GM18870 (cell line): ENCODE measurements around the gene KLHL25.

Experiments
- ATAC-seq: cut with Tn5 transposase; IDR thresholded peaks from one replicate; pipeline ENCODE4 v1.9.1; 2021; ENCODE audit warnings: moderate library complexity; ENCODE audit not compliant: unreplicated experiment

The KLHL25 gene

DNA sequence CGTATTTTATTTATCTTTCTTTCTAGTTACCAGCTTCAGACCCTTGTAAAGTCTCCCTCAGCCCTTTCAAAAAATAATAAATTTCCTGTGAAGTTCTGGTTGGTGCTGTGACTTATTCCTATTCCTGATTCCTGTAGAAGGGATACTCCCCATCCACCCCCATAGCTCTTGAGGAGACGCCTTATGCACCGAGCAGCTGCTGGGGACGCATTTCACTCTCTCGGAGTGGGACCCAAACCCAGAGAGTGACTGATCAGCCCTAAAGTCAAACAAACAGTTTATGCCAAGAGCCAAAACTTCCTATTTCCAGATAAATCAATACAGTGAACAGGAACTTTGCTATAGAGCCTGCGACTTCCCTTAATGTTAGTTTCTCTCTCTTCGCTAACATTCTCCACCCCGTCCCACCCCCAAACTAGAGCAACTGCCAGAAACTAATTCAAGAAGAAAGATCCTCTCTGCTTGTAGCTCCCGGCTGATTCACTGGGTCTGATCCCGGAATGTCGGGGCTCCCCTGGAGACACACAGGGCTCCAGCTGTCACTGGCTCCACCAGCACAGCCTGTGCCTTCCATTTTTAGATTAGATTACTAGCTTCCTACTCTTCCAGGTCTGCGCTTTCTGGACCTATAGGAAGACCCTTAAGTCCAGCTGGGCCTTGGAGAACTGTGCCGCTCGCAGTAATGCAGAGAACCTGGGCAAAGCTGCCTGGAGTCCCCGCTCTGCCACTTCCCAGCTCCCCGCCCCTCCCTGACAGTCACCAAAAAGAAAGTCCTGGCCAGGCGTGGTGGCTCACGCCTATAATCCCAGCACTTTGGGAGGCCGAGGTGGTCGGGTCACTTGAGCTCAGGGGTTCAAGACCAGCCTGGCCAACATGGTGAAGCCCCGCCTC is 45.2 kb downstream of the KLHL25 start:
- no peak for ATAC-seq

DNA sequence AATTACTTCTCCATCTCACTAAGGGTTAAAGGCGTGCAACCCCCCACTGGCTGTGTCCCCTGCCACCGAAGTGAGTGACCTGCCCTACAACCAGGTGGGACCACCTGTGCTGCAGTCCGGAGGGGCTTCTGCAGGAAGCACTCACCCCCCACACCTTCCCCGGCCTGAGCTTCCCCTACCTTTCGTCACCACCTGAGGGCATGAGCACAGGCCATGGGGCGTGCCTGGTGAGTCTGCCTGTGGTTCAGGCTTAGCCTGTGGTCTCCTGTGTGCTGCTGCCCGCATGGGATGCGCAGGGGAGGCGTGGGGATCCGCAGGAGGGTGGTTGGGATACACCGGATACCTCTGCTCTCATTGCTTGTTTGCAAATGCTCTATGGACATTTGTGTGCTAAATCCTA is 46.0 kb downstream of the KLHL25 start:
- ATAC-seq, result no peak

DNA sequence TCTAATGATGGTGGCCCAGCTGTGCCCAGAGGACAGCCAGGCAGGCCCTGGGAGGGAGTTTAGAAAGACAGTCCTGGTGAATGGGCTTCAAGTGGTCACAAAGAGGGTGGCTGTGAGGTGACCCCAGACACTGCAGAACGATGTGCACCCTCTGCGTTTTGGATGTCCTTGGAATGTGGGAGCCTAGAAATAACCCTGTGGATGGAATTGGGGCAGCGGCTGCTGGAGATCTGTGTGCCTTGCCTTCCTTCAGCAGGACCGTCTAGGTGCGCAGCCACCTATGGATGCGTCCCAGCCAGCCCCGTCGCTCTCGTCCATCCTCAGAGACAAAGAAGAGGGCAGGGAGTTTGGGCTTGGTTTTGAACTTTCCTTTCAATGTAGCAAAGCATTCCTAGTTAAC is 46.5 kb downstream of the KLHL25 start:
- no peak for ATAC-seq

DNA sequence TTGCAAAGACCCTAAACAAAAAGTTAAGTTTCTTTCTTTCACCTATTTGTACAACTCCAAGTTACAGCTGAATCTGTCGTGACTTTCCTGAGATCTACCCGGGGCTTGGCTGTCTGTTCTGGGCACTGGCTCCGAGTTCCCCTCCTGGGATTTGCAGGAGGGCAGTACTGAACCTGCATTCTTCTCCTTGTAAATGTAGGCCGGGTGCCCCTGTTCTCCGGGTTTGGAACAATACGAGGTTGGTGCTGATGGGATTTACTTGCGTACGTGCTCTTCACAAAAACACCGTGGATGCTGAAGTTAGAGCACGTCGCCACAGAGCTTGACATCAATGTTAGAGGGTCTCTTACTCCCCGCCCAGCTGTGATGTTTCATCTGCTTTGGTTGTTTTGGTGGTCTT is 48.1 kb downstream of the KLHL25 start:
- no peak for ATAC-seq

DNA sequence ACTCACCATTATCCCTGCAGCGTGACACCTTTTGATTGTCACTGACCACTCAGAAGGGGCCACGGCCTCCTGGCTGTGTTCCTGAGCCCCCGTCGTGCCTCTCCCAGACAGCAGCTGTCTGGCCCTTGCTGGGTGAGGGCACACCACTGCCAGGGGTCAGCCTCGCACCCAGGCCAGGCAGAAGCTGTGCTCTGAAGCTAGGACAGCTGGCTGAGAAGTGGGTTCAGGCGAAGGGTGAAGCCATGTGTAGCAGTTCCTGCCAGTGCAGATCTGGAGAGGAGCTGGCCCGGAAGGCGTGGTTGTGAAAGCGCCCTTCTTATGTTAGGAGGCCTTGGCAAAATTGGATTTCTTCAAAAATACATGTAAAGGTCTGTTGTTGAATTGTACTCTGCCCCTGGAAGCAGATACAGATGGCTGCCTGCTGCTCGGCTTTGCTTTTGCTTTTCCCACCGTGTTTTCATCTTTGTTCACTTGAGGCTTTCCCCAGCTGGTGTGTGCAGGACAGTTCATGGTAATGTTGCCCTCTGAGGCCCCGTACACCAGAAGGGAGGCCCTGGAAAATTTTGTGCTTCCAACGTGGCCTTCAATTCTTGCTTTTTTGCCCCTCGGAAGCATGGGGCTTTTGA is 49.1 kb downstream of the KLHL25 start:
- ATAC-seq, result no peak

DNA sequence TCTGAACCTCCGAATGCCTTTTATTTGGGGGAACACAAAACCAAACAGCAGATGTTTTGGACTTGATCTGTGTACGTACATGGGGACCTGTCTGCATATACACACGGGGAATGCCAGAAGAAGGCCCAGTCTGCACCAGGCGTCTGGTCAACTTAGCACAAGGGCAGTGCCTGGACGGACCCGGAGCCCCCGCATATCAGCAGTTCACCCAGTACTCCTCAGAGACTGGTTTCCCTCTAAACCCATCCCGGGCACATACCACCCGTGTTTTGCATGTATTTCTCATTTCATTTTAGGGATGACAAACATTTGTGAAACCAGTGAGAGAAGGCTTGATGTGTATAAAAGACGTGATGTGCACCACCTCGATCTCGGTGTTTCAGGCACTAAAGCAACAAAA is 49.7 kb downstream of the KLHL25 start:
- no peak for ATAC-seq

DNA sequence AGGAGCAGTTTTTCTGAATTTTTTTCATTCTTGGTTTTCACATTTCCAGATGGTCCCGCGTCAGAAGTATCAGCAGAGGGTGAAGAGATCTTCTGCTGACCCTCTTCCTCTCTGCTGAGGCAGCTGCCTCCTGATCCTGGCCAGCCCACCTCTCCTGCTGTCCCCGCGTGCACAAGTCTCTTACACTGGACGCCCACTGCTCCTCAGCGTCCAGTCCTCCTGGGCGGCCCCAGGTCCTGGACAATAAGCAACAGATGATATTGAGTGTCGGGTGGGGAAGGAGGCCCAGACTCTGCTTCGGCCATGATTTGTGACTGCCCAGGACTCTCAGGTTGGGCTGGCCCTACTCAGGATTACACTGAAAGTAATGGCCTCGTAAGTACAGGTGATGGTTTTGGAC is 50.1 kb downstream of the KLHL25 start:
- no peak for ATAC-seq

DNA sequence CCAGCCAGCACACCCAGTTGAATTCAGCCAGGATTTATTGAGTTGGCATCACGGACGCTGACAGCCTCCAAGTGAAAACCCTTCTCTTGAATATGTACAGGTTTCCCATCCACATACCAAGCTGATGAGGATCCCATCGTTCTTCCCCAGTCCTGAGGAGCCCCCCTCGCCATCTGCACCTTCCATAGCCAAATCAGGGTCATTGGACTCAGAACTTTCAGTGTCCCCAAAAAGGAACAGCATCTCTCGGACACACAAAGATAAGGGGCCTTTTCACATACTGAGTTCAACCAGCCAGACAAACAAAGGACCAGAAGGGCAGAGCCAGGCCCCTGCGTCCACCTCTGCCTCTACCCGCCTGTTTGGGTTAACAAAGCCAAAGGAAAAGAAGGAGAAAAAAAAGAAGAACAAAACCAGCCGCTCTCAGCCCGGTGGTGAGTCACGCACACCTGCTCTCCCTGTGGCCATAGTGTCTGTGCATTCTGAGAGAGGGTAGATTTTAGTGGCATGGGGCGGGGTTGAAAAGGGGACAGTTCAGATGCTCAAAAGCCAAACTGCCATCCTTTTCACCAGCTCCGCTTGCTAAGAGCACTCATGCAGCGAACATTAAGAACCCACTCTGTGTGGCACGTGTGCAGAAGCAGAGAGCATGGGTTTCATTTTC is 51.2 kb downstream of the KLHL25 start:
- ATAC-seq, result no peak

DNA sequence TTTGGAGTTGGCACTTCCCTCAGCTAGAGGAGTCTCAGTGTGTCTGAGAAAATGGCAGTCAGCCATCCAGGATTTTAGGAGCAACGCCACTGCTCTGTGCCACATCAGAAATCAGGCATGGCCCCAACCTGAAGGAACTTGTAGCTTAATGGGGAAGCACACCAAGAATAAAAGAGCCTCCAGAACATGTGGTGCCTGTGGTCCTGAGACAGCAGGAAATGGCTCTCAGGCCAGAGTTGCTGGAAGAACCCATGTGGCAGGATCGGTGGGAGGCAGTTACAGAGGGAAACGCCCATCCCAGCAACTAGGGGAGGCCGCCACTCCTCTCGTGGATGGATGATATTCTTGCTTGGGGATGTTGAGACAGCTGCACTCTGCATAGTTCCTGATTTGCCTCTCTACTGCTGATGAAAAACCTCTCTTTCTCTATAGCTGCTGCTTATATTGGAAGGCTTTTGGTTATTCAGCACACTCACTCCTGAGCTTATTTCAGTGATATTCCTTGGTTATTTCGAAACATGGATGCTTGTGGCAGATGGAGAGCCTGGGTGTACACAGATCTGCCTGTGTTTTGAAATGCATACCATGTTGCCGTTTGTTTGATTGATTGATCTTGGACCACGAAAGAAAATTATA is 52.4 kb downstream of the KLHL25 start:
- no peak for ATAC-seq

DNA sequence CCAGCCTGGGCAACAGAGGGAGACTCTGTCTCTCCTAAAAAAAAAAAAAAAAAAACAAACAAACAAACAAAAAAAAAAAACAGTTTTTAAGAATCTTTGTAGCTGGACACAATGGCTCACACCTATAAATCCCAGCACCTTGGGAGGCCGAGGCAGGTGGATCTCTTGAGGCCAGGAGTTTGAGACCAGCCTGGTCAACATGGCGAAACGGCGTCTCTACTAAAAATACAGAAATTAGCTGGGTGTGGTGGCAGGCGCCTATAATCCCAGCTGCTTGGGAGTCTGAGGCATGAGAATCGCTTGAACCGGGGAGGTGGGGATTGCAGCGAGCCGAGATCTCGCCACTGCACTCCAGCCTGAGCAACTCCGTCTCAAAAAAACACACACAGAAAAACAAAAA is 53.1 kb downstream of the KLHL25 start:
- ATAC-seq, result no peak

DNA sequence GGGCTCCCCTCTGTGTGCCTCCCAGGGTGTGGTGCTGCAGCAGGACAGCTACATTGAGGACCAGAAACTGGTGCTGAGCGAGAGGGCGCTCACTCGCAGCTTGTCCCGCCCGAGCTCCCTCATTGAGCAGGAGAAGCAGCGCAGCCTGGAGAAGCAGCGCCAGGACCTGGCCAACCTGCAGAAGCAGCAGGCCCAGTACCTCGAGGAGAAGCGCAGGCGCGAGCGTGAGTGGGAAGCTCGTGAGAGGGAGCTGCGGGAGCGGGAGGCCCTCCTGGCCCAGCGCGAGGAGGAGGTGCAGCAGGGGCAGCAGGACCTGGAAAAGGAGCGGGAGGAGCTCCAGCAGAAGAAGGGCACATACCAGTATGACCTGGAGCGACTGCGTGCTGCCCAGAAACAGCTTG is 53.7 kb downstream of the KLHL25 start:
- no peak for ATAC-seq

DNA sequence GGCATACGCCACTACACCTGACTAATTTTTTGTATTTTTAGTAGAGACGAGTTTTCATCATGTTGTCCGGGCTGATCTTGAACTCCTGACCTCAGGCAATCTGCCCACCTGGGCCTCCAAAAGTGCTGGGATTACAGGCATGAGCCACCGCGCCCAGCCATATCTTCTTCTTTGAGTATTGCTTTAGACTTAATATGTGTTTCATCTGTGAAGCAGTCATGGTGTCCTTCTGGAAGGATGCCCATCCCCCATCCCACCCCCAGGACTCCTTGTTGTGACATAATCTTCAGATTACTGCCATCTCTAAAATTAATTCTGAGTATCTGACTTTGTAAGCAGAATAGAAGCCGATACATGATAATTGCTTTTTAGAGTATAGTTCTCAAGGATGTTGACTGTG is 57.7 kb downstream of the KLHL25 start:
- no peak for ATAC-seq

DNA sequence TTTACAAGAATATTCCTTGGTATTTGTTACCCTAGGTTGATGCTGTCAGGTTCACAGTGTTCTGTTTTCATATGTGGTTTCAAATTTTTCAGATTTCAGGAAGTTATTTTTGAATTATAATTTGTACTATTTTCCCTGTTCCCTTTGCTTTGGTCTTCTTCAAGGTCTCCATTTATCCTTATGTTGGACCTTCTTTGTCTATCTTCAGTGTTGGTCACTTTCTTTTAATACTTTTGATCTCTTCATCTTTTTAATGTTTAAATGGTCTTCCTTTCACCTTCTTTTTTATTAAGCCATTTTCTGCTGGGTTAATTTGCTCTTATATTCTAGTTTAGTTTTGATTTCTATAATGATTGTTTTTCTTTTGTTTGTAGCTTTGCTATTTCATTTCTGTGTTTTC is 61.3 kb downstream of the KLHL25 start:
- no peak for ATAC-seq

DNA sequence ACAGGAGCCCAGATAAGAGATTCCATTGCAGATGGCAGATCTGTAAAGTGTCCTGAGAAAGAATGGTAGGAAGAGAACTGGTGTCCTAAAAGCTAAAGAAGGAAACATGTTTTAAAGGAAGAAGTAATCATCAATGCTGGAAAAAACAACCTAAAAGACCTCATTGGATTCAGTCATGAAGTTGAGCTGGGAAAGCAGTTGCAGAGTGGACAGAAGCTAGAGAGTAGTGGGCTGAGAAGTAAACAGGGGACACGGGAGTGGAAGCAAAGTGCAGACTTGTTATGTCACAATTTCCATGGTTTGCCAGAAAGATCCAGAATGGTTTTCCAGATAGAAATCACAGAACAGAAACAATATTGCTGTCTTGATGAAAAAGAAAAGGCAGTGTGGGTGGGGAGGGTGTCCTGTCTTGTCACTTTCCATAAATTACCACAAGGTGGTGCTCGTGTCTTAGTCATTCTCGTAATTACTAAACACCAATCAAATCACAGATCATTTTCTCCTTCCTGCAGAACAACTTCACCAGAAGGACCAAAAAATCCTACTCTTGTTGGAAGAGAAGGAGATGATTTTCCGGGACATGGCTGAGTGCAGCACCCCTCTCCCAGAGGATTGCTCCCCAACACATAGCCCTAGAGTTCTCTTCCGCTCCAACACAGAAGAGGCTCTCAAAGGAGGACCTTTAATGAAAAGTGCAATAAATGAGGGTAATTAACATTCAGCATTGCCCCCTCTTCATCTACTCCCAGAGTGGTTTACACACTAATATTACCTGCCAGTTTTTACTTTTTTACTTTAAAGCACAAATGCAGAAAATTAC is 64.5 kb downstream of the KLHL25 start:
- peak; percentile 89 for ATAC-seq

DNA sequence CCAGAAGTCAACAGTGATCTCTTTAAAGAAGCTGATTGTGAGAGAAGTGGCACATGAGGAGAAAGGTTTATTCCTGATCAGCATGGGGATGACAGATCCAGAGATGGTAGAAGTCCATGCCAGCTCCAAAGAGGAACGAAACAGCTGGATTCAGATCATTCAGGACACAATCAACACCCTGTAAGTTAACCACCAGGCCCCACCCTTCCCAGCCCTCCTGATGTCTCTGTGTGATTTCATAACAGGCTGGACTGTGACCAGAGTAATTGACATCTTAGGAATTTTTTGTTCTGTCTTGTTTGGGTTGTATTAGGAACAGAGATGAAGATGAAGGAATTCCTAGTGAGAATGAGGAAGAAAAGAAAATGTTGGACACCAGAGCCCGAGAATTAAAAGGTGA is 67.7 kb downstream of the KLHL25 start:
- no peak for ATAC-seq

DNA sequence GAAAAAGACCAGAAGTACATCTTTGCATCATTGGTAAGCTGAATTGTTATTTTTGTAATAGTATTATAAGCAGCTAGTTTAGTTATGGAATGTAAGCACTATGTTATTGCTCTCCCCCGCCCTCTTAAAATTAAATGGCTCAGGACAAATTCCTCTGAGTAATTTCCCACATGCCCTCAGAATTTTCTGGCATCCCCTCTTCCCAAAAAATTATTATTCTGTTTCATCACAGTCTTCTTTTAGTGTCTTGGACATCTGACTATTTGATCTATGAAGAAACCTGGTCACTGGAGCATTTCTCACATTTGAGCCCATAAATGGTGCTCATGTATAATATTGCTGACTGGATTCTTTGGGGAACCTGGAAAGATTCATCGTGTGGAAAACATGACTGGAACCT is 68.3 kb downstream of the KLHL25 start:
- no peak for ATAC-seq

DNA sequence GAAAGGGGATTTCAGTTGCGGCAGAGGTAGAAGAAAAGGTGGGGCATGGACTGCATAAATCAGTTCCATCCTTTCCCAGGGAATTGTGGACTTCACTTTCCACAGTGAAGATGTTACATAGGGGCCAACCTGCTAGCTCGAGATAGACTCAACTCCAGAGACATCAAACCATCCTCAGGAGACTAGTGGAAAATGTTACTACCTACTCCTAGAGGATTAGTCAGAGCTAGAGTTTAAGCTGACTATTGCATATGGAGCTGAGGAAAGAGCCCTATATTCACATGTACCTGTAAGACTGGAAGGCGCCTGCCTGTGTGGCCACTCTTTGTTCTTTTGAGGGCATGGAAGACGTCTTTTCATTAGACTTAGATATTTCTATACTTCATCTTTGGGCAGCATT is 69.2 kb downstream of the KLHL25 start:
- ATAC-seq, result no peak

DNA sequence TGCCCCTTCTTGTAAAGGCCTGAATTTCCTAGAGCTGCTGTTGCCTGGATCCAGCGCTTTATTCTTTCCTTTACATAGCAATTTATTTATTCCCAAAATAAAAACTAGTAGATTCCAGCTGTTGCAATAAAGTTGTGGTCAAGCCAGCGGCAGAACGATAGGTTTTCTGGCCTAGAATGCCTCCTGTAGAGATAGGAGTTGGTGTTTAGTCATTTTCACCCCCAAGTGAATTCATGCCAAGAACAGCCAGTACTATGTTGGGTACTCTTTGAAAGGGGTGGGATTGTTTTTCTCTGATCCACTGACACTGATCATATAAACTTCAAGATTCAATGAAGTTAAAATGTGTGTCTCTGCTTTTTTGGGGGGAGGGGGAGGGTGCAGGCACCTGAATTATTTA is 69.7 kb downstream of the KLHL25 start:
- ATAC-seq, result no peak

DNA sequence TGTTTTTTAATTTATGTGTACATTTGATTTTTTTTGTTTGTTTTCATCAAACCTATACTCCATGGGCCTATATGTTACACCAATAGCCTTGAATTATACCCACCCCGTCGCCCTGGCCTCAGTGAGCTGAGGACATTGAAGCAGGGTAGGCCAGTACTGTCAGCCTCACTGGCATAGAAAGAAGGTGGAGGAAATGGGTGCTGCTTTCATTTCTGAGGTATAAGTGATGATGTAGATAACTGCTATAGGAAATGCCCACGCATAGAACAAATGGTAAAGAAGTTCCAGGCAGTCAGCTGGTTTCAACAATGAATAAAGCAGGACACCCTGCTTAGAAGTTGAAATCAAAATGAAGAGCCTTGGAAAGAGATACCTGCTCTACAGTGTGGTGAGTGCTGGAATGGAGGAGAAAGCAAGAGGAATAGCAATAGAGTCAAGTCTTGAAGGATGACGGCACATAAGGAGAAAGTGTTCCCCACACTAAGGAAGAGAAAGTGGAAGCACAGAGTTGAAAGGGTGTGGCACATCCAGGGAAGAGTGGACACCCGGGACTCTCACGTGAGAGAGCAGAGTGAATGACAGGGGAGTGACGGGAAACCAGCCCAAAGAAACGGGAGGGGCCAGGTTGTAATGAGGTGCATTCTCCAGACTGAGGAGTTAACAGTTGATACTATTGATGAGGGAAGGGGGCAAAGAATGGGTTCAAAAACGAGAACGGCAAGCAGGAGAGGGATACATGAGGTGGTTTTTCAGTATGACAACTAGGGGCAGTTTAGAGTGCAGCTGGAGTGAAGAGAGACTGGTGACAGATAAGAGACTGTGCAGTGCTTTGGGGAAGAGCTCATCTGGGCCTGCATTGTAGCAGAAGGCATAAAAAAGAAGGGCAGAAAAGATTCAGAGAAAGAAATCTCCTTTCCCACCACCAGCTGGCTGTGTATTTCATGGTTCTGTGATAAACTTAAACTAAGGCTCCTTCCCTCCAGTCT is 70.5 kb downstream of the KLHL25 start:
- ATAC-seq, result no peak
